ENCODE results near the gene NFRKB.

Gene NFRKB

GRCh38 chr11:129895126-129896041 is at the start of gene NFRKB:
Gene NFRKB, minus strand, starts transcription at chr11:129895578. Its CDS starts 2,729 bp downstream, at chr11:129892849.
- DNase-seq = peak; percentile 92

GRCh38 chr11:129944696-129945095 is 49.3 kb upstream of the NFRKB start:
- no peak for DNase-seq

GRCh38 chr11:129943036-129943435 is 47.7 kb upstream of the NFRKB start:
- DNase-seq = no peak

DNA sequence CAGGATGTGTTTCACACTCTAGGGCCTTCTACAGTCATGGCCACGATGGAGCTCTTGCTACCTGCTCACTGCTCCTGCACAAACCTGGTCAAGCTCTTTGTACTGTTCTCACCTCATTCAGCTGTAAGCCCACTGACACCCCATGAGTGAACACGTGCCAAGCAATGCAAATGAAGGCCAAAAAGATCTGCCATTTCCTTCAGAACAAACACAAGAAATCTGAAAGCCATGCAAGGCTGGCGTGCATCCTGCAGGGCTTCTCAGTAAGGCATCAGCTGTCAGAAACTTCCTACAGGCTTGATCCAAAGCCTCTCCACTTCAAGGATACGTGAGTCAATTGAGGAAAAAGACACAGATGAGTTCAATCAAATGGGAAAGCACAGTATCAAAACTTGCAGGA is 44.1 kb upstream of the NFRKB start:
- DNase-seq = no peak

- no peak for DNase-seq
Measured at GRCh38 chr11:129938764-129939163, 43.4 kb upstream of the NFRKB start.

- DNase-seq = no peak
Measured at GRCh38 chr11:129937592-129938238, 42.3 kb upstream of the NFRKB start.

DNA sequence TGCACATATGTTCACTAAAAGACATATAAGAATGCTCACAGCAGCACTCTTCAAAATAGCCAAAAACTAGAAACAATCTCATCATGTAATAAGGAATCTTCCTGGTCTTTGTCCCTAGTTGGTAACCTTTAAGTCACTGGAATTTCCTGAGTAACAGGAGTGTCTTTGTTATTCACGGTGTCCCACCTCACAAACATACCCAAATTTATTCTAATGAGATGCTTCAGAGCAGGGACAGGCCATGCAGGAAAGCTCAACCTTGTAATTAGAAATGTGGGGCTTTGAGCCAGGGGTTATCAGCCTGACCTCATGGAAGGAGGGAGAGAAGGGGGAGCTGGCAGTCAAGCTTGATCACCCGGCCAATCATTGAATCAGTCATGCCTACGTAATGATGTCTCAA is 40.3 kb upstream of the NFRKB start:
- DNase-seq = no peak

DNA sequence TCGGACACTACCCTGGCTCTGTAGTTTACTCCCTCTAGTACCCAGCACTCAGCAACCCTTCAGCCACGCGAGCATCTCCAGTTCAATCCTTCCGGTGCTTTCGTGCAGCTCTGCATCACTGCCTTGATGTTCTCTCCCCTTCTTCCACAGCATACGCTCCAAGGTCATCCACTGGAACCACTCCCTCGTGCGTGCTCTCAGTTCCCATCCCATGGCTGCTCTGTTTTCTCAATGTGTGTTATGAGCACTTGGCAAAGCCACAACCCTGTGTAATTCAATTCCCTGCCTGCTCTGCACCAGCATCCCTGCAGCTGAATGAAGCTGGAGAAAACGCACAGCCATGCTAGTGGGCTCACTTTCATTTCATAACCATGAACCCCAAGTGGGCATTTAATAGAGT is 38.5 kb upstream of the NFRKB start:
- DNase-seq = no peak

DNA sequence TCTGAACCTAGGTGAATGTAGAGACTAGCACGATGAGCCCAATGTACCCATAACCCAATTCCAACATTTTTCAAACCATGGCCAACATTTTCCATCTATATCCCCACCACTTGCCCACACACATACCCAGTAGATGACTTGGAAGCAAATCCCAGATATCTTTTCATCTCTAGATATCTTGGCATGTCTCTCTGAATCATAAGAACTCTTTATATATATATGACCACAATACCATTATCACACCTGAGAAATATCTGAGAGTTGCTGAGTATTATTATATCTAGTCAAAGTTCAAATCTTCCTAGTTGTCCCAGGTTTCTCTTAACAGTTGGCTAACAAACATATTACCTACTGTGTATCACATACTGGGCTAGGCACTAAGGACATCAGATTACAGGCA is 37.9 kb upstream of the NFRKB start:
- no peak for DNase-seq

GRCh38 chr11:129932381-129933067 is 37.1 kb upstream of the NFRKB start:
- DNase-seq = no peak

GRCh38 chr11:129930743-129931142 is 35.4 kb upstream of the NFRKB start:
- DNase-seq = no peak

DNA sequence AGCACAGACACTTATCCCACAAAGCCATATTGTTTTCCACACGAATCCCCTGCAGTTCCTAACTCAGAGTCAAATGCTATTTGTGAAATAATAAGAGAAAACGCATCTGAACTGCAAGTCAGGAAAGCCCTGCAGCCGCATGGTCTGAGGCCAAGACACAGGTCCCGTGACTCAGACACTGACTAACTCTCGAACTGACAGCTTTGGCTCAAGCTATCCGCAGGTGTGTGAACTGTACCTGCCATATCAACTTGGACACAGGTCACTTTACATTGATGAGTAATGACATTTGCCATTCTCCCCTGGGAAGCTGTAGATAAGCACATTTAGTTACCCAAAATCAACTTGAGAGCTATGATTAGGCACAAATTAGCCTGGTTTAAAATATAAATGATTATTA is 34.9 kb upstream of the NFRKB start:
- no peak for DNase-seq

DNA sequence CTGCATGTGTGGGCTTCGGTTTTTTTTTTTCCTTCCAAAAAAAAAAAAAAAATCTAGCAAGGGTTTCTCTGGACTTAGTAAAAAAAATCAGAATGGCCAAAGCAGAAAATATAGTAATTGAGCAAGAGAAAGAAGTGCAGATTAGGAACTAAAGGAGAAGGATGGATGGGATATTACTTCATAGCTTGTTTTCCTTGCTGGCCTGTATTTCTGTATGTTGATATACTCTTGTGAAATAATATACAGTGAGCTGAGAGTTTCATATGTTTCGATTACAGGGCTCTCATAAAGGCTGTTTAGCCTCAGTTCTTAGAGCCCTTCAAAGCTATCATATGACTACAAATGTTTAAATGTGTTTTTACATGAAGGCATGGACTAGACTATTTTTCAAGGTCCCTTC is 34.3 kb upstream of the NFRKB start:
- no peak for DNase-seq

- no peak for DNase-seq
Measured at GRCh38 chr11:129928923-129929692, 33.7 kb upstream of the NFRKB start.

DNA sequence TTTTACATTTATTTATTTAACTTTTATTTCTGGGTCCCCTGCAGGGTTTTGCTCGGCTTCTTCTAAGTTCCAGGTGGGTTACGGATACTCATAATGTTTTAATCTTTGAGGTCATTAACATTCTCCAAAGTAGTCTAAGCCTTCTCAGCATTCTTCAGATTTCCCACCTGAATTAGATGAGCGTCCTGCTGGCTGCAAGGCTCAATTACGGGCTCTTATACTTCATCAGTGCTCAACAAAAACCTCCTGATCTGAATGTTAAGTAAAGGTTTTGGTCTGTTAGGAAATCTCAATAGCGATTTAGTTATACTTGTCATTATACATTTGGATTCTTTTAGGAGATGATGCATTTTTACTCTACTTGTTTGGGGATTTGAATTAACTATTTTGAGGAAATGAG is 27.3 kb upstream of the NFRKB start:
- no peak for DNase-seq

DNA sequence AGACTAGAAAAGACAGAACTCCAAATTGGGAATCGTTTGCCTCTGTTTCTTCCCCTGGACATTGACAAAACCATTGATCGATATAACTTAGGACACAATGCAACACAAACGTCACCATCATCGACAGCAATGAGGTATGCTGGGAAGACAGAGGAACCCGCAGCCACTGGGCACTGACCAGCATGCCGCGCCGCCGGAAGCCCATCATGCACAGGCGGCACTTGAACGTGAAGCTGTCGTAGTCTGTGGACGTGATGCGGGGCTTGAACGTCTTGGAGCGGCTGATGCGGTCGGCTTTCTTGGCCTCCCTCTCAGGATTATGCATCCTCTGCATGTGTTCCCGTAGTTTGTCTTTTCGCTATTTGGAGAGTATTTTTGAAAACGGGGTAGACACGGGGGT is 23.0 kb upstream of the NFRKB start:
- DNase-seq = no peak

- no peak for DNase-seq
Measured at GRCh38 chr11:129917231-129917630, 21.9 kb upstream of the NFRKB start.

DNA sequence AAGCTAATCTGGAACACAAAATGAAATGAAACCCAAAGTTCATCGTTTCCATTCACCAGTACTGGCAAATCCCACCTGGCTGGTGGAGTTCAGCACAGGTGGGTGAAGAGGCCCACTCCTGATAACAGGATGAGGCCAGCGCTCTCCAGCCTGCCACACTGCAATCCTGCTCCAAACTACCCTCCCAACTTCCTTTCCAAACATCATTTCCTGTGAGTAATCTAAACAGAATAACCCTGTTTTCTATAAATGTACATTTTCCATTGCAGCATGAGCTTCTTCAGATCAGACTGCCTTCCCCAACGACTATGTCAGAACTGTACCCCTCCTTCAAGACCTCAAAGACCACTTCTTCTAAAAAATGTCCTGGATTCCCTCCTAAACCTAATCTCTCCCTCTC is 15.9 kb upstream of the NFRKB start:
- no peak for DNase-seq

GRCh38 chr11:129910360-129910759 is 15.0 kb upstream of the NFRKB start:
- no peak for DNase-seq

- no peak for DNase-seq
Measured at GRCh38 chr11:129905402-129905801, 10.0 kb upstream of the NFRKB start.

- no peak for DNase-seq
Measured at GRCh38 chr11:129896062-129896461, 684 bp upstream of the NFRKB start.

DNA sequence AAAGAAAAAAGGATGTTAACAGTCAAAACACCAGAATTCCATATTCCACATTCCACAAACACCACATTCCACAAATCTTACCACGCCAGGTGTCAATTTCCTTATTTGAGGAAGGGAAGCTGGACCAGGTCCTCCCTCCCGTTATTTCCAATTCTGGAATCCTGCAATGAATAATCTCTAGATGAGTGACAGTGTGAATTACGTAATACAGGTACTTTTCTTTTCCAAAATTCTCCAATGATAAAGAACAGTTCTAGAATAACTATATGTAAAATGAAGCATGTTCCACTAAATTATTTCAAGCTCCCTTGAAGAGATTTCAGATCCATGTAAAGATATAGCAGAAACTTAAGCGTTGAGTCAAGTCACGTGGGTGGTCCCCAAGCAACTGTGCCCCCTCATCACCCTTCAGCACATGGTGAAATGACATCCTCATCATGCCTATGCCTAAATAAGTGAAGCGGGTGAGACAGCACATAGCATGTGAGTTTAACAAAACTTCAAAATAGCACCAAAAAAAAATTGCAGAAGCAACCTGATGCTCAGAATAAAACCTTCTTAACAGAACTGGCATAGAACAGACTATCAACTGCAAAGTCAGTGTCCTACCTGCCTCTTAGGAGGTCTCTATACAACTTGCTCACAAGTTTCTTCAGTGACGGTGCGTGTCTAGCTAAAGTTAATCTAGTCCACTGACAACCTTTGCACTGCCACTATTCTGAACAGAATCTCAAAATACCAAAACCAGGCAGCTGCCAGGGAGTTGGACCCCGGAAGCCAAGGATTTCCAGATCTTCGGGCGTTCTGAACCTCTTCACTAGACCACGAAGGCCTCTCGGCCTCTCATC is 876 bp downstream of the NFRKB start:
- no peak for DNase-seq

Measured in retina (tissue), 1 donor.